ENCODE measurements around the gene ZMYM1.
A peak's percentile ranks its signal among the peaks of the same experiment; 100 is the strongest.
"Not testable (repeated sequence)": the region's sequence is repeated elsewhere in the genome, so short reads cannot be mapped to it uniquely, and the experiment has no call there.

Gene ZMYM1

GRCh38 chr1:35049116-35049515 is 30.1 kb upstream of the ZMYM1 start:
- no peak for DNase-seq (ENCODE audit: low read depth)
- H3K4me3 ChIP-seq (replicated peaks; ENCODE audit: low read depth, low read length): no peak overlapping the region
- no peak for TF ChIP-seq CTCF (IDR thresholded peaks at IDR 0.05; ENCODE audit: low read length, missing control alignments)

- TF ChIP-seq CTCF (IDR thresholded peaks at IDR 0.05; ENCODE audit: low read length, missing control alignments): no peak
- no peak for DNase-seq (ENCODE audit: low read depth)
- no peak overlapping the region for H3K4me3 ChIP-seq (replicated peaks; ENCODE audit: low read depth, low read length)
Observed at GRCh38 chr1:35053433-35053832, 25.8 kb upstream of the ZMYM1 start.

- not testable (repeated sequence) for H3K4me3 ChIP-seq (replicated peaks; ENCODE audit: low read depth, low read length); DNase-seq (ENCODE audit: low read depth)
Observed at GRCh38 chr1:35054282-35054681, 24.9 kb upstream of the ZMYM1 start.

GRCh38 chr1:35058321-35058720 is 20.9 kb upstream of the ZMYM1 start:
- DNase-seq (ENCODE audit: low read depth); H3K4me3 ChIP-seq (replicated peaks; ENCODE audit: low read depth, low read length): not testable (repeated sequence)

GRCh38 chr1:35058988-35059387 is 20.2 kb upstream of the ZMYM1 start:
- TF ChIP-seq CTCF (IDR thresholded peaks at IDR 0.05; ENCODE audit: low read length, missing control alignments): no peak

GRCh38 chr1:35062518-35063196 is 16.5 kb upstream of the ZMYM1 start:
- no peak for TF ChIP-seq CTCF (IDR thresholded peaks at IDR 0.05; ENCODE audit: low read length, missing control alignments)
- H3K4me3 ChIP-seq (replicated peaks; ENCODE audit: low read depth, low read length): no peak overlapping the region
- peak; percentile 94 for DNase-seq (ENCODE audit: low read depth)

More at GRCh38 chr1:35058988-35059387, 20.2 kb upstream of the ZMYM1 start:
- no peak overlapping the region for H3K4me3 ChIP-seq (replicated peaks; ENCODE audit: low read depth, low read length)
- DNase-seq (ENCODE audit: low read depth): no peak

- no peak for DNase-seq (ENCODE audit: low read depth)
- no peak for TF ChIP-seq CTCF (IDR thresholded peaks at IDR 0.05; ENCODE audit: low read length, missing control alignments)
- H3K4me3 ChIP-seq (replicated peaks; ENCODE audit: low read depth, low read length): no peak overlapping the region
Observed at GRCh38 chr1:35064265-35064664, 14.9 kb upstream of the ZMYM1 start.

GRCh38 chr1:35069746-35070145 is 9.4 kb upstream of the ZMYM1 start:
- no peak overlapping the region for H3K4me3 ChIP-seq (replicated peaks; ENCODE audit: low read depth, low read length)
- TF ChIP-seq CTCF (IDR thresholded peaks at IDR 0.05; ENCODE audit: low read length, missing control alignments): no peak
- DNase-seq (ENCODE audit: low read depth): no peak

Data from fibroblast of pulmonary artery (primary cell).